Thymus (tissue), 2 donors: ENCODE results near the gene EVI2B. TPM values are rescaled to one million over a fixed set of nuclear protein-coding genes. Genes with fewer than 3 reads are reported as not detected.

ENCODE experiments used
- polyA plus RNA-seq: library from polyadenylated mRNA; stranded (reverse); fragments of 200-250 nt; gene quantifications from one replicate; pipeline ENCODE4 v1.2.3, GENCODE V29; 2013
- total RNA-seq: library from RNA; stranded (reverse); fragments of 120-200 nt; gene quantifications from one replicate; pipeline ENCODE4 v1.2.4, GENCODE V29; 2013
- donor health status: healthy.

The EVI2B gene
- total and polyA plus RNA-seq, 2 donors, result 19.3 to 50.4 TPM

Other genes starting within 250 kb of the EVI2B start
- gene NF1, start 219.1 kb downstream of the EVI2B start, total RNA-seq, result 16.6 TPM
- gene NF1, start 219.1 kb downstream of the EVI2B start, polyA plus RNA-seq, result 10.3 TPM
- 0.14 TPM for gene OMG, start 16.8 kb downstream of the EVI2B start, total RNA-seq
- 1.3 TPM for gene OMG, start 16.8 kb downstream of the EVI2B start, polyA plus RNA-seq
- 252 TPM for gene EVI2A, start 7.6 kb upstream of the EVI2B start, total RNA-seq
- gene EVI2A, start 7.6 kb upstream of the EVI2B start, polyA plus RNA-seq, result 147 TPM
- 9.2 TPM for gene RAB11FIP4, start 77.6 kb upstream of the EVI2B start, total RNA-seq
- gene RAB11FIP4, start 77.6 kb upstream of the EVI2B start, polyA plus RNA-seq, result 5.3 TPM